Neural progenitor cell (in vitro differentiated cells): ENCODE data around the gene CFAP53. TPM values are rescaled to one million over a fixed set of nuclear protein-coding genes. Genes with fewer than 3 reads are reported as not detected.

Experiments
- DNase-seq: peaks from one replicate; pipeline ENCODE4 v3.0.0-alpha.2; 2016; ENCODE audit warnings: low spot score
- H2AFZ ChIP-seq: fragments of 200-600 bp; sonication (generic); replicated peaks from 2 replicates; pipeline ENCODE4 v1.6.1; 2016; ENCODE audit warnings: antibody characterized with exemption
- H3F3A ChIP-seq: fragments of 200-600 bp; sonication (generic); 2 replicates; pipeline ENCODE4 v1.6.1; 2016; ENCODE audit warnings: antibody characterized with exemption, low read depth
- H3K27ac ChIP-seq: fragments of 200-600 bp; sonication (generic); 2 replicates; pipeline ENCODE4 v1.5.1; 2016; ENCODE audit warnings: mild to moderate bottlenecking
- H3K27me3 ChIP-seq: fragments of 200-600 bp; sonication (generic); 2 replicates; pipeline ENCODE4 v1.6.1; 2016; ENCODE audit warnings: mild to moderate bottlenecking, moderate library complexity
- H3K36me3 ChIP-seq: fragments of 200-600 bp; sonication (generic); 2 replicates; pipeline ENCODE4 v1.5.1; 2016
- H3K4me1 ChIP-seq: fragments of 200-600 bp; sonication (generic); 2 replicates; pipeline ENCODE4 v1.6.1; 2016; ENCODE audit warnings: mixed run types
- H3K4me2 ChIP-seq: fragments of 200-600 bp; sonication (generic); 2 replicates; pipeline ENCODE4 v1.6.1; 2016
- H3K4me3 ChIP-seq: fragments of 200-600 bp; sonication (generic); 2 replicates; pipeline ENCODE4 v1.5.1; 2016
- H3K79me2 ChIP-seq: fragments of 200-600 bp; sonication (generic); 2 replicates; pipeline ENCODE4 v1.6.1; 2016; ENCODE audit warnings: low read depth
- H3K9ac ChIP-seq: fragments of 200-600 bp; sonication (generic); 2 replicates; pipeline ENCODE4 v1.6.1; 2016
- H3K9me3 ChIP-seq: fragments of 200-600 bp; sonication (generic); 2 replicates; pipeline ENCODE4 v1.5.1; 2016; ENCODE audit warnings: low read depth
- H4K20me1 ChIP-seq: fragments of 200-600 bp; sonication (generic); 2 replicates; pipeline ENCODE4 v1.6.1; 2016; ENCODE audit warnings: low read depth
- H3K27ac Mint-ChIP-seq: 3 replicates; pipeline ENCODE4 v1.8.0; 2021; ENCODE audit warnings: mixed read lengths
- H3K27me3 Mint-ChIP-seq: 2 replicates; pipeline ENCODE4 v1.8.0; 2022; ENCODE audit warnings: low read depth, mild to moderate bottlenecking, inconsistent platforms, moderate library complexity, mixed read lengths; ENCODE audit not compliant: insufficient read depth
- H3K36me3 Mint-ChIP-seq: 3 replicates; pipeline ENCODE4 v1.8.0; 2021; ENCODE audit warnings: mixed read lengths
- H3K4me1 Mint-ChIP-seq: 3 replicates; pipeline ENCODE4 v1.8.0; 2021; ENCODE audit warnings: mixed read lengths
- H3K4me3 Mint-ChIP-seq: 3 replicates; pipeline ENCODE4 v1.8.0; 2021; ENCODE audit warnings: mild to moderate bottlenecking, moderate library complexity, mixed read lengths
- H3K9me3 Mint-ChIP-seq: 3 replicates; pipeline ENCODE4 v1.8.0; 2020; ENCODE audit warnings: mixed read lengths
- EZH2 ChIP-seq: fragments of 200-600 bp; sonication (generic); IDR thresholded peaks from 2 replicates; pipeline ENCODE4 v1.6.1; 2017; ENCODE audit warnings: antibody characterized with exemption, mild to moderate bottlenecking, moderate library complexity
- EZH2phosphoT487 ChIP-seq: fragments of 200-600 bp; sonication (generic); IDR thresholded peaks from 2 replicates; pipeline ENCODE4 v1.6.1; 2017; ENCODE audit warnings: antibody characterized with exemption
- total RNA-seq: library from RNA; depleted of rRNA; stranded (reverse); fragments of >200 nt; gene quantifications from 2 replicates; pipeline ENCODE4 v1.2.3, GENCODE V29; 2015; ENCODE audit warnings: low replicate concordance
- TF ChIP-seq, protein P1 (sequence below): fragments of 200-600 bp; sonication (generic); IDR thresholded peaks from 2 replicates; pipeline ENCODE4 v1.5.1; 2017; ENCODE audit warnings: antibody characterized with exemption, mild to moderate bottlenecking

The CFAP53 gene
- total RNA-seq, 1 donor from 2014 or later = 0.36 TPM

- Histone ChIP-seq H3K9ac (no peak overlapping the region), H3K27ac (no peak overlapping the region), H3K4me1 (peaks cover 14% of the 10 kb centered on the region), H3K27me3 (no peaks in the 10 kb centered on the region), H3F3A (peaks cover 11% of the 10 kb centered on the region), H3K4me2 (no peak overlapping the region), H3K4me3 (no peak overlapping the region), H2AFZ (no peak overlapping the region), H3K79me2 (peaks cover 29% of the 10 kb centered on the region), H3K36me3 (no peaks in the 10 kb centered on the region), H3K9me3 (no peaks in the 10 kb centered on the region), H4K20me1 (peaks cover under 1% of the 10 kb centered on the region)
- H3K27ac Mint-ChIP-seq = no peak overlapping the region
- H3K27me3 Mint-ChIP-seq = peaks cover 14% of the 10 kb centered on the region
- no peaks in the 10 kb centered on the region for H3K9me3 Mint-ChIP-seq
- DNase-seq = no peak
- H3K4me3 Mint-ChIP-seq = peak overlapping the region; percentile 70
- peaks cover 28% of the 10 kb centered on the region for H3K36me3 Mint-ChIP-seq
- TF ChIP-seq EZH2phosphoT487 = no peak
- TF ChIP-seq, protein P1, sequence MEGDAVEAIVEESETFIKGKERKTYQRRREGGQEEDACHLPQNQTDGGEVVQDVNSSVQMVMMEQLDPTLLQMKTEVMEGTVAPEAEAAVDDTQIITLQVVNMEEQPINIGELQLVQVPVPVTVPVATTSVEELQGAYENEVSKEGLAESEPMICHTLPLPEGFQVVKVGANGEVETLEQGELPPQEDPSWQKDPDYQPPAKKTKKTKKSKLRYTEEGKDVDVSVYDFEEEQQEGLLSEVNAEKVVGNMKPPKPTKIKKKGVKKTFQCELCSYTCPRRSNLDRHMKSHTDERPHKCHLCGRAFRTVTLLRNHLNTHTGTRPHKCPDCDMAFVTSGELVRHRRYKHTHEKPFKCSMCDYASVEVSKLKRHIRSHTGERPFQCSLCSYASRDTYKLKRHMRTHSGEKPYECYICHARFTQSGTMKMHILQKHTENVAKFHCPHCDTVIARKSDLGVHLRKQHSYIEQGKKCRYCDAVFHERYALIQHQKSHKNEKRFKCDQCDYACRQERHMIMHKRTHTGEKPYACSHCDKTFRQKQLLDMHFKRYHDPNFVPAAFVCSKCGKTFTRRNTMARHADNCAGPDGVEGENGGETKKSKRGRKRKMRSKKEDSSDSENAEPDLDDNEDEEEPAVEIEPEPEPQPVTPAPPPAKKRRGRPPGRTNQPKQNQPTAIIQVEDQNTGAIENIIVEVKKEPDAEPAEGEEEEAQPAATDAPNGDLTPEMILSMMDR = no peak
- no peak for TF ChIP-seq EZH2
- peaks cover 29% of the 10 kb centered on the region for H3K4me1 Mint-ChIP-seq
Observed at GRCh38 chr18:50284255-50284885, 18.1 kb upstream of the CFAP53 start.

DNA sequence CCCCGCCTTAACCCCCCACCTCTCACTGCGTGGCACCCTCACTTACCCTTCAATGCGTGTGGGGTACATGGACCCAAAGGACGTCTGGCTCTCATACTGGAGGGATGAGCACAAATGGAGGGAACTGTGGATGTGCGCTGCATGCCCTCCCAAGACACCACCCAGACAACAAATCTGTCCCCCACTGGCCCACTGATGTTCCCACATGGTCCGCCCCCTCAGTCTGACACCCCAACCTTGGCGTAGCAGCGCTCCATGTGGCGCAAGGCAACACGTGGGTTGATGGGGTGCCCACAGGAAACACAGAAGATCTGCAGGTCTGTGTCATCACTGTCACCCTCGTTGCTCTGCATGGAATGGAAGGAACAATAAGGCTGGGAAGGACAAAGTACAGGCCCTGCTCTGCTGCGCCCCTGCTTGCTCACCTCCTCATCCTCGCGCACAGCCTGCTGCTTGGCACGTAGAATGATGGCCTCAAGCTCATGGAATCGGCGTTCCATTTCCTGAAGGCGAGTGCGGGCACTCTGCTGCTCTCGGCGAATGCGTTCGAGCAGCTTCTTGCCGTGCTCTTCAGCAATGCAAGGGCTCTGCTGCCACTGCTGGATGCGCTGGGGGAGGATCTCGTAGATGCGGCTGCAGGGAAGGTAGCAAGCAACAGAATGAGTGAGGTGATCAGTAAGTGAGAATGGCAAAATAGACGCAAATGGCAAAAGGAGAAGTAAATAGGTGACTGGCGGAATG is 17.3 kb upstream of the CFAP53 start:
- peaks cover 14% of the 10 kb centered on the region for H3K4me1 ChIP-seq
- peaks cover 14% of the 10 kb centered on the region for H3K27me3 Mint-ChIP-seq
- peaks cover 5% of the 10 kb centered on the region for H3K36me3 ChIP-seq
- H3K9ac ChIP-seq = no peak overlapping the region
- TF ChIP-seq EZH2 = no peak
- H3K27me3 ChIP-seq = no peaks in the 10 kb centered on the region
- H3K27ac ChIP-seq = no peak overlapping the region
- no peaks in the 10 kb centered on the region for H3K9me3 Mint-ChIP-seq
- no peak overlapping the region for H3K4me3 ChIP-seq
- H3K36me3 Mint-ChIP-seq = peaks cover 28% of the 10 kb centered on the region
- H3K9me3 ChIP-seq = no peaks in the 10 kb centered on the region
- H3F3A ChIP-seq = peaks cover 11% of the 10 kb centered on the region
- no peak overlapping the region for H2AFZ ChIP-seq
- no peak for DNase-seq
- no peak overlapping the region for H3K4me2 ChIP-seq
- no peak overlapping the region for H3K27ac Mint-ChIP-seq
- peaks cover 36% of the 10 kb centered on the region for H3K79me2 ChIP-seq
- peaks cover 8% of the 10 kb centered on the region for H4K20me1 ChIP-seq
- H3K4me3 Mint-ChIP-seq = peak overlapping the region; percentile 70
- H3K4me1 Mint-ChIP-seq = peaks cover 32% of the 10 kb centered on the region

GRCh38 chr18:50282521-50283335 is 16.4 kb upstream of the CFAP53 start:
- no peak for DNase-seq
- TF ChIP-seq EZH2phosphoT487 (no peak), EZH2 (no peak)
- TF ChIP-seq, protein P1 = no peak
- H3K27ac ChIP-seq = no peak overlapping the region
- peak overlapping the region; percentile 87 for H3K4me2 ChIP-seq
- peaks cover 7% of the 10 kb centered on the region for H3K36me3 ChIP-seq
- no peaks in the 10 kb centered on the region for H3K27me3 ChIP-seq
- peaks cover 38% of the 10 kb centered on the region for H3K79me2 ChIP-seq
- Mint-ChIP-seq H3K9me3 (no peaks in the 10 kb centered on the region), H3K4me3 (peak overlapping the region; percentile 96), H3K27me3 (peaks cover 10% of the 10 kb centered on the region), H3K36me3 (peaks cover 28% of the 10 kb centered on the region), H3K27ac (no peak overlapping the region), H3K4me1 (peaks cover 32% of the 10 kb centered on the region)
- H3K4me1 ChIP-seq = peaks cover 14% of the 10 kb centered on the region
- no peak overlapping the region for H3K9ac ChIP-seq
- H4K20me1 ChIP-seq = peaks cover 8% of the 10 kb centered on the region
- H3F3A ChIP-seq = peaks cover 11% of the 10 kb centered on the region
- H3K4me3 ChIP-seq = no peak overlapping the region
- no peaks in the 10 kb centered on the region for H3K9me3 ChIP-seq
- no peak overlapping the region for H2AFZ ChIP-seq
